Activated CD4-positive, alpha-beta T cell treated with anti-CD3 and anti-CD28 coated beads, Interleukin-2, amount 50 U/mL, for 16 hours (primary cell): ENCODE data around the gene CCDC66.
"Not testable (repeated sequence)": the region's sequence is repeated elsewhere in the genome, so short reads cannot be mapped to it uniquely, and the experiment has no call there.

Experiments used
- DNase-seq: peaks from one replicate; pipeline ENCODE4 v3.0.0-alpha.2; 2020

The CCDC66 gene

GRCh38 chr3:56556908-56557830, at the start of gene CCDC66:
Gene CCDC66, plus strand, starts transcription at chr3:56557175. Its CDS starts 68 bp downstream, at chr3:56557243.
- DNase-seq: peak; percentile 96

GRCh38 chr3:56519641-56520040, 37.3 kb upstream of the CCDC66 start:
- no peak for DNase-seq

DNA sequence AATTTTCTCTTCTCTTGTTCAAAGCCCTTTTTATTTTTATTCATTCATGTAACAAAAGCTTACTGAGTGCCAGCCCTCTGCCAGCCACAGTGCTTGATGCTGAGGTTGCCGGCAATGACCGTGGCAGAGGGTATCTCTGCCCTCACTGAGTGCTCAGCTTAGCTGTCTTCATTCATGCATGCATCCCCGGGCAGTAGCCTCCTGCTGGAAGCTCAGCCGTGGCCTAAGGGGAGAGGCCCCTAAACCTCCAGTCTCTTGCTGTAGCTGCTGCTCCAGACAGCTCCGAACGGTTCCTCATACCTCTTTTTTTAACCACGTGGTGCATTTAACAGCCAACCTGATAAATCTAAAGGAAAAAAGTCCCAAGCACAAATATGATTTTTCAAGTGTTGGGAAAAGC, 34.6 kb upstream of the CCDC66 start:
- DNase-seq: no peak

GRCh38 chr3:56525291-56525690, 31.7 kb upstream of the CCDC66 start:
- DNase-seq: no peak

GRCh38 chr3:56536735-56537134, 20.2 kb upstream of the CCDC66 start:
- no peak for DNase-seq

GRCh38 chr3:56547486-56547885, 9.5 kb upstream of the CCDC66 start:
- no peak for DNase-seq

DNA sequence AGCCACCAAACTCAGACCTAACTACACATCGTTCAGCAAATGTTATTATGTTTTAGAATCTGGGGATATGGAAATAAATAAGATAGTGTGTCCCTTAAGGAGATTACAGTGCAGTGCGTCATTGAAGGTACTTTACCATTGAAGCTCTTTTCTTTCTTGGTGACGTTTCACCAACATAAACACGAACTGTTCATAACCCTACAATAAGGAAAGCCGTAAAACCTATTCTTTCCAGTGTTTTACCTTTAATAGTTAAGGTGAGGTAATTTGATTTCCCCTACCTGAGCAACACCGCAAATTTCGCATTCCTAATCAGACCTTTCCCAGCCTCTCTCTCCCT, 826 bp downstream of the CCDC66 start:
- no peak for DNase-seq

GRCh38 chr3:56573501-56573900, 16.5 kb downstream of the CCDC66 start:
- DNase-seq: no peak

DNA sequence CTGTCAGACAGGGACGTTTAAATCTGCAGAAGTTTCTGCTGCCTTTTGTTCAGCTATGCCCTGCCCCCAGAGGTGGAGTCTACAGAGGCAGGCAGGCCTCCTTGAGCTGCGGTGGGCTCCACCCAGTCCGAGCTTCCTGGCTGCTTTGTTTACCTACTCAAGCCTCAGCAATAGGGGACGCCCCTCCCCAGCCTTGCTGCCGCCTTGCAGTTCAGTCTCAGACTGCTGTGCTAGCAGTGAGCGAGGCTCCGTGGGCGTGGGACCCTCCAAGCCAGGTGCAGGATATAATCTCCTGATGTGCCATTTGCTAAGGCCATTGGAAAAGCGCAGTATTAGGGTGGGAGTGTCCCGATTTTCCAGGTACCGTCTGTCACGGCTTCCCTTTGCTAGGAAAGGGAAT, 25.0 kb downstream of the CCDC66 start:
- not testable (repeated sequence) for DNase-seq

DNA sequence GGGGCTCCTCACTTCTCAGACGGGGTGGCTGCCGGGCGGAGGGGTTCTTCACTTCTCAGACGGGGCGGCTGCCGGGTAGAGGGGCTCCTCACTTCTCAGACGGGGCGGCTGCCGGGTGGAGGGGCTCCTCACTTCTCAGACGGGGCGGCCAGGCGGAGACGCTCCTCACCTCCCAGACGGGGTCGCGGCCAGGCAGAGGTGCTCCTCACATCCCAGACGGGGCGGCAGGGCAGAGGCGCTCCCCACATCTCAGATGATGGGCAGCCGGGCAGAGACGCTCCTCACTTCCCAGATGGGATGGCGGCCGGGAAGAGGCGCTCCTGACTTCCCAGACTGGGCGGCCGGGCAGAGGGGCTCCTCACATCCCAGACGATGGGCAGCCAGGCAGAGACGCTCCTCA, 27.3 kb downstream of the CCDC66 start:
- not testable (repeated sequence) for DNase-seq

DNA sequence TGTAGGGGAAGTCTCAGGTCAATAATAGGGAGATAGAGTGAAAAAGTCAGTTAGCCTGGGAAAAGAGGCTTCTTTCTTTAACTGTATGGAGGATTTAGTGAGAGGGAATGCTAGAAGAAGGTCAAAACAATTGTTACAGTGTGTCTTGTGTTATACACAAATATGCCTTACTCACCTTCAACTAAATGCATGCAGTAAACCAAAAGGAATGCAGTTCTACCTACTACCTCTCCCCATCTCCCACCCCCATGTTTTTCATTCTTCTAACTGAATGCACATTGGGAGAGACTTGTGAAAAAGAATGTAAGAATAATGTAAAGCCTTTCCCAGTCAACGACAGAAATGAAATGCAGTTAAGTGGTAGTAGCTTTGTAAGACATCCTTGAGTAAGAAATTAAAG, 33.8 kb downstream of the CCDC66 start:
- no peak for DNase-seq

DNA sequence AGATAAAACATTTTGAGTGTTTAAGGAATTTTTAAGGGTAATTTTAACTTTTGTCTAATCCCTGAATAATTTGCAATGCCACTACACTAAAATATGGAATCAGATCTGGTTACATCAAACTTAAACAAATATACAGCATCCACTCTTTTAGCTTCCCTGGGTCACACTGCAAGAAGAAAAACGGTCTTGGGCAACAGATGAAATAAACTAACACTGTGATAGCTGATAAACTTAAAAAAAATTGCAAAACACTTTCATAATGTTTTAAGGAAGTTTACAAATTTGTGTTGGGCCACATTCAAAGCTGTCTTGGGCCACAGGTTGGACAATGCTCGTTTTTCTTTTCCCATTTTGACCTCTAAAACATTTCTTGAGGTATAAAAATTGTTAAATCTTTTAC, 34.3 kb downstream of the CCDC66 start:
- DNase-seq: no peak

DNA sequence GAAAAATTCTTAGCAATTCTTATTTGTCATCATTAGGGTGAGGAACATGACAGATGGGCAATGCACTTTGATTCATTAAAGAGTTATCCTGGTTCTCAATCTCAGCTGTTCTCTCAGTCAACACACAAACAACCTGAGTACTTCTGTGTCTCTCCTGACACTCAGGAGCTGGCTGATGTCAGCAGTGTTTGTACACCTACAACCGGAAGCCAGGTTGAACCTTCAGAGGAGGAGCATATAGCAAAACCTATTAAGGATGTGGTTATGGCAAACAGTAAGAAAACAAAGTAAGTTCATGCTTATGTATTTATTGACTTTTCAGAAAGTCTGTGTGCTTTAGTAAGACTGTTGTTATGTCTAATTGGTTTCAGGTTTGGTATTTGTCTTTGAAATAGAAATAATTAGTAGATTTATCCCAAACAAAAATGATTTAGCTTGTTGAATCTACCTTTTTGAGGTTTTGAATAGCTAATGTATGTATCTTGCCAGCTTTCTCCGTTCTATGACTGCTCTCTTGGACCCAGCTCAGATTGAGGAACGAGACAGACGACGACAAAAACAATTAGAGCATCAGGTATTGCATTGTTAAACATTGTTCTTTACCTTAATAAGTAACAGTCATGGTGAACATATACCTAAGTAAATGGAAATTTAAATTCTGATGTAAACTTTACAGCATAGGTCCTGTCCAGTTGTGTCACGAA, 36.6 kb downstream of the CCDC66 start:
- DNase-seq: peak; percentile 48

- no peak for DNase-seq
These were observed 39.2 kb downstream of the CCDC66 start for GRCh38 chr3:56595975-56596840.

DNA sequence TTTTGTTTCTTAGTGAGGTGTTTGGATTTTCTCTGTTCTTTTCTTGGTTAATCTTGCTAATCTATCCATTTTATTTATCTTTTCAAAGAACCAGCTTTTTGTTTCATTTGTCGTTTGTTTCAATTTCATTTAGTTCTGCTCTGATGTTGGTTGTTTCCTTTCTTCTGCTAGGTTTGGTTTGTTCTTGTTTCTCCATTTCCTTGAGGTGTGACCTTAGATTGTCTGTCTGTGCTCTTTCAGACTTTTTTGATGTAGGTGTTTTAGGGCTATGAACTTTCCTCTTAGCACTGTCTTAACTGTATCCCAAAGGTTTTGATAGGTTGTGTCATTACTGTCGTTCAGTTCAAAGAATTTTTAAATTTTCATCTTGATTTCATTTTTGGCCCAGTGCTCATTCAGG, 51.5 kb downstream of the CCDC66 start:
- DNase-seq: not testable (repeated sequence)

- DNase-seq: no peak
These were observed 53.8 kb downstream of the CCDC66 start for GRCh38 chr3:56610669-56611335.

- no peak for DNase-seq
These were observed 54.4 kb downstream of the CCDC66 start for GRCh38 chr3:56611364-56611763.

DNA sequence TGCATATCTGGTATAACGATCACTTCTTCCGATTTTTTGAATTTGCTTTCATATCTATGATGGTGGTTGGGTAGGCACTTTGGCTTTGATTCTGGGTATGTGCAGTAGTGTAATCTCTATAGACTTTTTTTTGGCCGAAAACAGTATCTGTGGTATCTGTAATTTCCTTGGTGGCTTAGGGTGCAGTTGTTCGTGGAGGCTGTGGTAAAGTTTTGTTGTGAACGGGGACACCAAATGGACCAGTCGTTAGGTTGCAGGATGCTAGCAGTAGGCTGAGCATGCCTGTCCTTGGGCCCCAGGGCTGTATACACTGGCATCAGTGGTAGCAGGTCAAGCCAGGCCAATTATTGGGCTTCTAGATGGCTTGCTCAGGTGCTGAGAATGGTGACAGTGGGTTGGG, 55.2 kb downstream of the CCDC66 start:
- DNase-seq: peak; percentile 29

DNA sequence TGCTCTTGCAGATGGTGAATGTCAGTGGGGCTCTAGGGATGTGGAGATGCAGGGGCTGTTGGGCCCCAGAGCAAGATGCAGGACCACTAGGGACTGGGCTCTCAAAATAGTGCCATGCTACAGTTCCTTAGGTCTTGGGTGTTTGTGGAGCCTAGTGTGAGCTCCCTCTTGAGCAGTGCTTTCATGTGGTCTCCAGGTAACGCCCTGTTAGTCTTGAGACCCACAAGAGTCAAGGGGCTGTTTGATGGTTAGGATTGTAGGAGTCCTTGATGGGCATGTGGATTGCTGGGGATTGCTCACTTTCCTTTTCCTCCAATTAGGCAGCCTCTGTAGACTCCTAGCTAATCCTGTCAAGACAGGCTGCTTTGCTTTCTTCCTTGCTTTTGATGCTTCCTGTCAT, 56.0 kb downstream of the CCDC66 start:
- DNase-seq: no peak

- no peak for DNase-seq
These were observed 59.6 kb downstream of the CCDC66 start for GRCh38 chr3:56616478-56617006.

DNA sequence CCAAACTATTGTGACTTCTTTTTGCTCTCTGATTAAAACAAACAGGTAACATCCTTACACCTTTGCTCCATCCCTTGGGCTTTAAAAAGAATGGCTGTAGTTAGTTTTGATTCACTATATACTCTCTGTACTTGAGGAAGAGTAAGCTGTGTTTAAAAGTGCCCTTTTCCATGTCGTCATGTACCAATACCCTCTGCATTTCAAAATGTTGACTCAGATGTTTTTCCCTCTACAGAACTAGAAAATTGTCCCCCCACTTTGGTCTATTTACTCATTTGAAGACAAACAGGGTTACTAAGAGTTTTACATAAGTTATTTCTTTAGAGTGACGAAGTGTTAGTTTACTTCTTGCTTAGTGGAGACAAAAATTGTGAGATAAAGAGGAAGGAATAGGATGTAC, 63.4 kb downstream of the CCDC66 start:
- DNase-seq: no peak

DNA sequence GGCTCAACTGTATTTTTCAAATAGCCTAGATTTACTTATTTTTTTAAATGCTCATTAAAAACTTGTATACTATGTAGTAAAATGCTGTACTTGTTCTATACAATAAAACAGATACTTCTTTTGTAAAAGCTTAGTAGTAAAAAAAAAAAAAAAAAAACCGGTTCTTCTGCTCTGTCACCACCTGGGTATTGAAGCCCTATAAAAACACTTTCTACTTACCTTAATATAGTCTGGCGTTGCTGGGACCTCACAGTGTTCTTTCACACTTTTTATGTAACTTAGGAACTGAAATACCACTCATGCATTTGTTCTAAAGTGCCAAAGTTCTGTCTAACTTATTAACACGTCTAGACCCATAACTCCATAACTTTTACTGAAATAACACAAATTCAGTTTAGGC, 64.7 kb downstream of the CCDC66 start:
- DNase-seq: no peak
